Central memory CD8-positive, alpha-beta T cell (primary cell): ENCODE measurements around the gene CACNG4.

Source experiments
- ATAC-seq: fragments of 150-1000 bp; cut with Tn5 transposase; replicated peaks from 2 replicates; pipeline ENCODE4 v1.10.0; 2022; ENCODE audit warnings: mild to moderate bottlenecking, moderate FRiP score, moderate number of reproducible peaks; ENCODE audit not compliant: poor library complexity, severe bottlenecking; ENCODE audit errors: extremely low read depth
- DNase-seq, 2 donors: peaks; one replicate each; pipeline ENCODE4 v3.0.0; 2021; ENCODE audit warnings: low spot score in 2 of 2
- H3K27ac Mint-ChIP-seq: one replicate; pipeline ENCODE4 v1.8.0; 2022; ENCODE audit warnings: low read depth, mild to moderate bottlenecking, moderate library complexity, mixed read lengths
- H3K27me3 Mint-ChIP-seq: one replicate; pipeline ENCODE4 v1.8.0; 2022; ENCODE audit warnings: mixed read lengths
- H3K36me3 Mint-ChIP-seq: one replicate; pipeline ENCODE4 v1.8.0; 2022; ENCODE audit warnings: mild to moderate bottlenecking, moderate library complexity, mixed read lengths; ENCODE audit not compliant: insufficient read depth
- H3K4me1 Mint-ChIP-seq: one replicate; pipeline ENCODE4 v1.8.0; 2022; ENCODE audit warnings: mixed read lengths
- H3K4me3 Mint-ChIP-seq: one replicate; pipeline ENCODE4 v1.8.0; 2022; ENCODE audit warnings: mild to moderate bottlenecking, moderate library complexity, mixed read lengths
- H3K9me3 Mint-ChIP-seq: one replicate; pipeline ENCODE4 v1.8.0; 2022; ENCODE audit warnings: mixed read lengths

Gene CACNG4

GRCh38 chr17:66948061-66948750 is 16.3 kb upstream of the CACNG4 start:
- Mint-ChIP-seq H3K4me1 (peaks cover 9% of the 10 kb centered on the region), H3K9me3 (no peaks in the 10 kb centered on the region), H3K4me3 (no peak overlapping the region), H3K27ac (no peak overlapping the region), H3K27me3 (peaks cover 76% of the 10 kb centered on the region), H3K36me3 (no peaks in the 10 kb centered on the region)
- DNase-seq, result no peak
- ATAC-seq, result no peak

- Mint-ChIP-seq H3K27me3 (peaks cover 63% of the 10 kb centered on the region), H3K27ac (no peak overlapping the region)
Observed at GRCh38 chr17:66949501-66949900, 15.0 kb upstream of the CACNG4 start.

GRCh38 chr17:66950325-66950724 is 14.2 kb upstream of the CACNG4 start:
- Mint-ChIP-seq H3K4me3 (no peak overlapping the region), H3K4me1 (peaks cover 9% of the 10 kb centered on the region), H3K27ac (no peak overlapping the region), H3K9me3 (no peaks in the 10 kb centered on the region), H3K27me3 (peaks cover 55% of the 10 kb centered on the region), H3K36me3 (no peaks in the 10 kb centered on the region)
- no peak for DNase-seq
- no peak for ATAC-seq

More at GRCh38 chr17:66949501-66949900, 15.0 kb upstream of the CACNG4 start:
- Mint-ChIP-seq H3K36me3 (no peaks in the 10 kb centered on the region), H3K4me3 (no peak overlapping the region), H3K9me3 (no peaks in the 10 kb centered on the region), H3K4me1 (peaks cover 9% of the 10 kb centered on the region)
- DNase-seq (no peak), ATAC-seq (no peak)

GRCh38 chr17:66950886-66951604 is 13.5 kb upstream of the CACNG4 start:
- H3K36me3 Mint-ChIP-seq, result no peaks in the 10 kb centered on the region
- ATAC-seq (no peak), DNase-seq (no peak)
- peaks cover 2% of the 10 kb centered on the region for H3K4me1 Mint-ChIP-seq
- no peaks in the 10 kb centered on the region for H3K9me3 Mint-ChIP-seq
- H3K27ac Mint-ChIP-seq, result no peak overlapping the region
- no peak overlapping the region for H3K4me3 Mint-ChIP-seq
- peaks cover 47% of the 10 kb centered on the region for H3K27me3 Mint-ChIP-seq

GRCh38 chr17:66951605-66951953 is 12.9 kb upstream of the CACNG4 start:
- DNase-seq (no peak), ATAC-seq (no peak)
- Mint-ChIP-seq H3K27ac (no peak overlapping the region), H3K36me3 (no peaks in the 10 kb centered on the region), H3K4me1 (no peaks in the 10 kb centered on the region), H3K9me3 (no peaks in the 10 kb centered on the region), H3K4me3 (no peak overlapping the region), H3K27me3 (peaks cover 42% of the 10 kb centered on the region)

GRCh38 chr17:66952031-66952524 is 12.4 kb upstream of the CACNG4 start:
- Mint-ChIP-seq H3K27me3 (peaks cover 37% of the 10 kb centered on the region), H3K4me1 (no peaks in the 10 kb centered on the region), H3K9me3 (no peaks in the 10 kb centered on the region), H3K36me3 (no peaks in the 10 kb centered on the region), H3K4me3 (no peak overlapping the region), H3K27ac (no peak overlapping the region)
- DNase-seq, result no peak
- ATAC-seq, result no peak

GRCh38 chr17:66952681-66953629 is 11.6 kb upstream of the CACNG4 start:
- H3K27ac Mint-ChIP-seq, result no peak overlapping the region
- peaks cover 31% of the 10 kb centered on the region for H3K27me3 Mint-ChIP-seq
- no peaks in the 10 kb centered on the region for H3K4me1 Mint-ChIP-seq
- DNase-seq (no peak), ATAC-seq (no peak)
- H3K4me3 Mint-ChIP-seq, result no peak overlapping the region
- no peaks in the 10 kb centered on the region for H3K9me3 Mint-ChIP-seq
- H3K36me3 Mint-ChIP-seq, result no peaks in the 10 kb centered on the region

- Mint-ChIP-seq H3K9me3 (no peaks in the 10 kb centered on the region), H3K4me3 (no peak overlapping the region), H3K36me3 (no peaks in the 10 kb centered on the region), H3K27me3 (peaks cover 24% of the 10 kb centered on the region), H3K4me1 (no peaks in the 10 kb centered on the region), H3K27ac (no peak overlapping the region)
- no peak for DNase-seq
- ATAC-seq, result no peak
Observed at GRCh38 chr17:66953630-66954020, 10.9 kb upstream of the CACNG4 start.

GRCh38 chr17:66954632-66955031 is 9.9 kb upstream of the CACNG4 start:
- H3K27ac Mint-ChIP-seq, result no peak overlapping the region
- DNase-seq, result no peak
- no peaks in the 10 kb centered on the region for H3K4me1 Mint-ChIP-seq
- H3K36me3 Mint-ChIP-seq, result no peaks in the 10 kb centered on the region
- H3K4me3 Mint-ChIP-seq, result no peak overlapping the region
- ATAC-seq, result no peak
- H3K9me3 Mint-ChIP-seq, result no peaks in the 10 kb centered on the region
- peaks cover 24% of the 10 kb centered on the region for H3K27me3 Mint-ChIP-seq

- Mint-ChIP-seq H3K27ac (no peak overlapping the region), H3K4me1 (no peaks in the 10 kb centered on the region), H3K27me3 (peaks cover 25% of the 10 kb centered on the region), H3K9me3 (no peaks in the 10 kb centered on the region), H3K36me3 (peaks cover 2% of the 10 kb centered on the region), H3K4me3 (no peak overlapping the region)
- ATAC-seq, result no peak
- DNase-seq, result no peak
Observed at GRCh38 chr17:66955821-66956220, 8.7 kb upstream of the CACNG4 start.

- no peak for DNase-seq
- ATAC-seq, result no peak
- H3K4me1 Mint-ChIP-seq, result no peaks in the 10 kb centered on the region
- H3K9me3 Mint-ChIP-seq, result no peaks in the 10 kb centered on the region
- no peak overlapping the region for H3K4me3 Mint-ChIP-seq
- no peak overlapping the region for H3K27ac Mint-ChIP-seq
- peaks cover 24% of the 10 kb centered on the region for H3K27me3 Mint-ChIP-seq
- peaks cover 2% of the 10 kb centered on the region for H3K36me3 Mint-ChIP-seq
Observed at GRCh38 chr17:66956941-66957340, 7.6 kb upstream of the CACNG4 start.

- peaks cover 2% of the 10 kb centered on the region for H3K36me3 Mint-ChIP-seq
- no peak overlapping the region for H3K4me3 Mint-ChIP-seq
- peaks cover 28% of the 10 kb centered on the region for H3K27me3 Mint-ChIP-seq
- H3K27ac Mint-ChIP-seq, result no peak overlapping the region
- H3K9me3 Mint-ChIP-seq, result no peaks in the 10 kb centered on the region
- ATAC-seq (no peak), DNase-seq (no peak)
- H3K4me1 Mint-ChIP-seq, result no peaks in the 10 kb centered on the region
Observed at GRCh38 chr17:66957343-66957742, 7.2 kb upstream of the CACNG4 start.
